GM12892 (cell line): ENCODE data around the gene A2ML1.
"Not testable (repeated sequence)": the region's sequence is repeated elsewhere in the genome, so short reads cannot be mapped to it uniquely, and the experiment has no call there.

Experiments used
- DNase-seq: peaks from one replicate; pipeline ENCODE4 v3.0.0; 2011; ENCODE audit not compliant: insufficient read length
- FAIRE-seq: peaks from 2 replicates; lab custom pipeline; 2011; peaks lifted over from hg19 to GRCh38; lab: Jason Lieb, UNC
- POLR2A ChIP-seq: IDR thresholded peaks from 2 replicates; pipeline ENCODE4 v1.6.1; 2011; ENCODE audit warnings: low read depth, low read length, control low read depth
- POLR2AphosphoS5 ChIP-seq: IDR thresholded peaks from 2 replicates; pipeline ENCODE4 v1.6.1; 2011; ENCODE audit warnings: low read depth, low read length, control low read depth
- TAF1 ChIP-seq: IDR thresholded peaks from 2 replicates; pipeline ENCODE4 v1.6.1; 2011; ENCODE audit warnings: low read depth, mild to moderate bottlenecking, control low read depth, low read length, borderline replicate concordance

Gene A2ML1

DNA sequence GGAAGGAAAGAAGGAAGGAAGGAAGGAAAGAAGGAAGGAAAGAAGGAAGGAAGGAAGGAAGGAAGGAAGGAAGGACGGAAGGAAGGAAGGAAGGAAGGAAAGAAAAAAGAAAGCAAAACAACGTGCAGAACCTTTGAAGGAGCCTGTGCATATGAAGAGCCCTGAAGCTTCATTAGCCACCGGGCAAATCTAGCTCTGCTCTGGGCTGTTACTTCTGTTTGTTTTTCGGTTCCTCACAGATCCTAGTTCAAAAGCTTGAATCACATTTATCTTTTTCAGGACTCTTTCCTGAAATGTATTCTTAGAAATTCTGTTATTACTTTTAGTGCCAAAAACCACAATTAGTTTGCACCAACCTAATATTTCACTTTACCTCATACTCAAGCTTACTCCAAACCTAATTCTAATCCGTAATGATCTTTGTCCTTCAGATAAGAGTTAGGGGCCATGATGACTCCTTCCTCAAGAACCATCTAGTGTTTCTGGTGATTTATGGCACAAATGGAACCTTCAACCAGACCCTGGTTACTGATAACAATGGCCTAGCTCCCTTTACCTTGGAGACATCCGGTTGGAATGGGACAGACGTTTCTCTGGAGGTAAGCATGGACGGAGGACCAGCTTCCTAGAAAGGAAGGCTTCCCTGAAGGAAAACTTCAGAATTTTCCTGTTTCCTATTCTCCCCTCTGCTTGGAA is 18.7 kb downstream of the A2ML1 start:
- DNase-seq = no peak
- TF ChIP-seq TAF1 (no peak), POLR2AphosphoS5 (no peak), POLR2A (no peak)
- FAIRE-seq = no peak

DNA sequence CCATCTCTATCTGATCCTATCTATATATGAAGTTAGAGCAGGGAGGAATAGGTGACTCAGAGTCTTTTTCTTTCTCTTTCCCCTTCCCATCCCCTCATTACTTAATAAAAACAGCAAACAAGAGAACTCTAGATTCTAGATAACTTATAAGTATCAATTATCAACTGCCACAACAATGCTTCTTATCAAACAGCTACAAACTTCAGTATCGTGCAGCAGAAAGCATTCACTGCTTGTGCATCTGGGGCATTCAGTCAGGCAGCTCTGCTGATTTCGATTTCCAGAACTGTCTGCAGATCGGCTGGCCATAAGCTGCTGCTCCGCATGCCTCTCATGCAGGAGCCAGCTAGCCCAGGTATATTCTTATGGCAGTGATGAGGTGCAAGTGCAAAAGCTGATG is 19.4 kb downstream of the A2ML1 start:
- FAIRE-seq (no peak), DNase-seq (no peak)
- TF ChIP-seq TAF1 (no peak), POLR2AphosphoS5 (no peak), POLR2A (no peak)

DNA sequence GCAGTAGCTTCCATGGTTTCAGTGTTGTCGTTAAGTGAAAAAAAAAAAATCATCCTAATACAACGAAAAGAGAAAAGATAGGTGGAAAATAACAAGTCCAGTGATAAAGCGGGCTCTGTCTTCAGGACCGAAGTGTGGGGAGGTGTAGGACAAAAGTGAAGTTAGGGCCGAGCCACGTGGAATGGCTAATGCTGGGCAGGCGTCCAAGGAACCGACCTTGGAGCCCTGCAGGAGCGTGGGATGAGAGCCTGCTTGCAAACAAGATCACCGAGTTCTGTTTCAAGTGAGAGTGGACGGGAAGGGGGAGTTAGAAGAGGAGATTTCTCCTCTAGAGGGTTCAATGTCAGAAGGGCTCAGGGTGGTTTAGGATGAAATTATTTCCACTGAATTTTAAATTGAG is 22.2 kb downstream of the A2ML1 start:
- no peak for TF ChIP-seq TAF1
- no peak for TF ChIP-seq POLR2AphosphoS5
- no peak for TF ChIP-seq POLR2A
- no peak for DNase-seq
- FAIRE-seq = no peak

DNA sequence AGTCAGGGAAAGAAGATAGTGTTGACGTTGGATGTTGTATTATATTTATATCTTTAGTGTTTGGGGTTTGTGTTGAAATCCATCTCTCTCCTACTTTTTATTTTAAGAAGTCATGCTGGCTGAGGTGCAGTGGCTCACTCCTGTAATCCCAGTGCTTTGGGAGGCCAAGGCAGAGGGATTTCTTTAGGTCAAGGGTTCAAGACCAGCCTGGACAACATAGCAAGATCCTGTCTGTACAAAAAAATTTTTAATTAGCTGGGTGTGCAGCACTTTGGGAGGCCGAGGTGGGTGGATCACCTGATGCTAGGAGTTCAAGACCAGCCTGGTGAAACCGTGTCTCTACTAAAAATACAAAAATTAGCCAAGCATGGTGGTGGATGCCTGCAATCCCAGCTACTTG is 23.9 kb downstream of the A2ML1 start:
- TF ChIP-seq POLR2A (no peak), POLR2AphosphoS5 (no peak), TAF1 (no peak)
- DNase-seq = no peak
- no peak for FAIRE-seq

DNA sequence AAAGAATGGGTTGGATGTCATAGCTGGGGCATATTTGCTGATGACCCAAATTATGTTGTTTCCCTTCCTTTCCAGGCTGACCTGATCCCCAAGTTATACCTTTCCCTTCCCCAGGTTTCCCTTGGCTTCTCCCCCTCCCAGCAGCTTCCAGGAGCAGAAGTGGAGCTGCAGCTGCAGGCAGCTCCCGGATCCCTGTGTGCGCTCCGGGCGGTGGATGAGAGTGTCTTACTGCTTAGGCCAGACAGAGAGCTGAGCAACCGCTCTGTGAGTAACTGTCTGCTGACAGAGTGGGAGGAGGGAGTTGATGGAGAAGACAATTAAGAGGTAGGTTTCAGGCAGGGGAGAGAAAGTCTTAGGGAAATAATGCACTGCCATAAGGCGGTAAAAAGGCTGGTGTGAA is 25.0 kb downstream of the A2ML1 start:
- FAIRE-seq = no peak
- DNase-seq = no peak
- TF ChIP-seq POLR2AphosphoS5 = no peak
- no peak for TF ChIP-seq TAF1
- no peak for TF ChIP-seq POLR2A

DNA sequence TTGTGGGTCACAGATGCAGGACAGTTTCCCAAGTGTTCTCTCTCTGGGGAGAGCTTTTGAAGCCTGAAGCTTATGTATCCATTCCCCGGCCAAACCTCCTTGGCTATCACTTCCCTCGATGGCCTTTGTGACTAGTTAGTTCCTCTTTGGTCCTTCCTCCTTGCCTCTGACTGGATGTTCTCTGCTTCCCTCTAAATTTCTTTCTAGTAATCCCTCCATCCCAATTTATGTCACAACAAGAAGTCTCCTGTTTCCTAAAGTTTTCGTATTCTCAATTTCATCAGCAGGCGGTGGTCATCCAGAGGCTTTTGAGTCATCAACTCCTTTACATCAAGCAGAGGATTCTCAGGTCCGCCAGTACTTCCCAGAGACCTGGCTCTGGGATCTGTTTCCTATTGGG is 27.5 kb downstream of the A2ML1 start:
- FAIRE-seq (no peak), DNase-seq (no peak)
- no peak for TF ChIP-seq POLR2AphosphoS5
- no peak for TF ChIP-seq TAF1
- TF ChIP-seq POLR2A = no peak

DNA sequence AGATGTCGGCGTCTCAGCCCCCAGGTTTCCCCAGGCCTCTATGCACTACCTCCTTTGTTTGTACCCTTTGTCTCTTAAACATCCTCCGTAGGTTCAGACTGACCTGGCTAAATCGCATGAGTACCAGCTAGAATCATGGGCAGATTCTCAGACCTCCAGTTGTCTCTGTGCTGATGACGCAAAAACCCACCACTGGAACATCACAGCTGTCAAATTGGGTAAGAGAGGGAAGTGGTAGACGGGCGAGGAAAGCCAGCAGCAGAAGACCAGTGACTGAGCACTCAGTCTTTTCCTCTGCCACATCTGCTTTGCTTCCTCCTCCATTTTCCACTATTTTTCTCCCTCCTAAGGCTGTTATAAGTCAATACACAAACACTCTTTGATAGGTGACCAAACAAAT is 29.7 kb downstream of the A2ML1 start:
- TF ChIP-seq POLR2A = no peak
- no peak for TF ChIP-seq POLR2AphosphoS5
- no peak for TF ChIP-seq TAF1
- DNase-seq (no peak), FAIRE-seq (no peak)

DNA sequence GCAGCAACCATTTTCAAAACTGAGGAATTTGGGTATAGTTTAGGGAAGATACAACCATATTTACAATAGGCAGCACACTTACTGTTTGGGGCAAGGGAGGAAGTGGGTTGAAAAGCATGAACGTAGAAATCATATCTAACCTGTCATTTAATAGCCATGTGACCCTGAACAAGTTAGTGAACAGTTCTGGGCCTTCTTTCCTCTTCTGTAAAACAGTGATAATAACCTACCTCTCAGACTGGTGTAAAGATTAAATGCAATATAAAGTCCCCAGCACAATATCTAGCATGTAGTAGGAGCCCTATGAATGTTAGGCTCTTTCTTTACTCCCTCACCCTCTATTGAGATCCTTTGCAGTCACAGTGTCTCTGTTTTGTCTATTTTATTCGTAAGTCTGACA is 33.5 kb downstream of the A2ML1 start:
- no peak for DNase-seq
- FAIRE-seq = no peak
- TF ChIP-seq POLR2A (no peak), POLR2AphosphoS5 (no peak), TAF1 (no peak)

DNA sequence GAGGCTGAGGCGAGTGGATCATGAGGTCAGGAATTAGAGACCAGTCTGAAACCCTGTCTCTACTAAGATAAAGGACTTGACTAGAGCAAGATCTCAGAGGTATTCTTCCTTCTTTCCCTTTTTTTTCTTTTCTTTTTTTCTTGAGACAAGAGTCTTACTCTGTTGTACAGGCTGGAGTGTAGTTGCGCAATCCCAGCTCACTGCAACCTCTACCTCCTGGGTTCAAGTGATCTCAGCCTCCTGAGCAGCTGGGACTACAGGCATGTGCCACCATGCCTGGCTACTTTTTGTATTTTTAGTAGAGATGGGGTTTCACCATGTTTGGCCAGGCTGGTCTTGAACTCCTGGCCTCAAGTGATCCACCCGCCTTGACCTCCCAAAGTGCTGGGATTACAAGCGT is 37.0 kb downstream of the A2ML1 start:
- DNase-seq, FAIRE-seq: not testable (repeated sequence)

DNA sequence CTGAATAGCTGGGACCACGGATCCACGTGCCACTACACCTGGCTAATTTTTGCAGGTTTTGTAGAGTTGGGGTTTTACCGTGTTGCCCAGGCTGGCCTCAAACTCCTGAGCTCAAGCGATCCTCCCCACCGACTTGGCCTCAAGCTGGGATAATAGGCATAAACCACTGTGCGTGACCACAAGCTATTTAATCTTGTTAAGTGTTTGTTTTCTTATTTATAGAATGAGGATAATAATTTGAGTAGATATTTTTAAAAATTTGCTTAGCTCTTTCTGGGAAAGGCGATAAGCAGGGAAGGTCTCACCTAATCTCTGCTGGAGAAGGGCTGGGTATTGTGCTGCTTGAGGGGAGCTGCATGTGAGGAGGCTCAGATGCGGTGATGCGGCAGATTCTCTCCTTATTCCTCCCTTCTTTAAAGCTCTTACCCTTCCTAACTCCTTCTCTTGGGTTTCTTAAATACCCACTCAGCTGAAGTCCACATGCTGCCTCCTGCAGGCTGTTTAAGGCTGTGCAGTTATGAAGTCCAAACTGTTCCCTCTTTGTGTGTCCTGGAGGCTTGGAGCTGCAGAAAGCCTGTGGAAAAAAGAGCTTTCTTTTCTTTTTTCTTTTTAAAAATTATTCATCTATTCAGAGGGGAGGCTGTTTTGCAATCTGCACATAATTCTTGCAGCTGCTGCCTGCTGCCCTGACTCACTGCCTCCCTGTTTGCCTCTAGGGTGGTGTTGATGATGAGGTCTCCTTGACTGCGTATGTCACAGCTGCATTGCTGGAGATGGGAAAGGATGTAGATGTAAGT is 37.9 kb downstream of the A2ML1 start:
- FAIRE-seq (peak; percentile 54), DNase-seq (peak; percentile 21)
- no peak for TF ChIP-seq POLR2A
- TF ChIP-seq TAF1 = no peak
- no peak for TF ChIP-seq POLR2AphosphoS5

DNA sequence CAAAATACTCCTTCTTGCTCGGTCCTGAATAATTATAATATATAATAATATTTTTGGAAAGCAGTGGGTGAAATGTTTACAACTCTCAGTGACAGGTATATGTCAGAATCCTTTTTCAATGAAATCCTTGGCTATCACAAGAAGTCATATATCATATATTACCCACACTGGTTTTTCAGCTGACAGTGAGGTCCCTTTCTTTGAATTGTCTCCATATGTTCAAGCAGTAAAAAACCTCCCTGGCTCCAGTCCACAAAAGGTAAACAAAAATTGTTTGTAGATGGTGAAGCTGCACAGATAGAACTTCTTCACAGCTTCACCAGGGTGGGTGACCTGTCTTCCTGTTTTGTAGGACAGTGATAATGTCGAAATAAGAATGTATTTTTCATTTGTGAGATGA is 44.0 kb downstream of the A2ML1 start:
- no peak for DNase-seq
- no peak for FAIRE-seq
- TF ChIP-seq POLR2A (no peak), POLR2AphosphoS5 (no peak), TAF1 (no peak)

DNA sequence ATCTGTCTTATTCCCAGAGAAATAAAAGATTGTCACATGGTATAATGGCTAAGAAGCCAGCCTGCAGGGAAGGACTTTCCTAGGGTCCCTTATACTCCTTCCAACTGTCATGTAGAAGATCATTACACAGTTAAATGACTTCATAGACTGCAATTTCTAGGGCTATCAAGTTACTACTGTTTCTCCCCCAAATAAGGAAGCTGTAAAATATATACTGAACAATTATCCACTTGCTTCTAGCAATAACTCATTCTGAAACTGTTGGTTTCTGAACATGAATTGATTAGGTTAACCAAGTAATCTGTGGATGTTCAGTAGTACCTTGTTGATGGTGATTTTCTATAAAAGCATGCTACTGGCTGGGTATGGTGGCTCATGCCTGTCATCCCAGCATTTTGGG is 44.6 kb downstream of the A2ML1 start:
- DNase-seq (no peak), FAIRE-seq (peak; percentile 42)
- TF ChIP-seq POLR2AphosphoS5 = no peak
- no peak for TF ChIP-seq POLR2A
- no peak for TF ChIP-seq TAF1
